Measurements from ENCODE around the gene TWIST1. TPM values are rescaled to one million over a fixed set of nuclear protein-coding genes. Genes with fewer than 3 reads are reported as not detected.

TWIST1 gene
- total and polyA plus RNA-seq, 2 of the 13 experiments (the other 11 are each of a cell fraction or from before 2014, with no cell fraction given), result not detected

DNA sequence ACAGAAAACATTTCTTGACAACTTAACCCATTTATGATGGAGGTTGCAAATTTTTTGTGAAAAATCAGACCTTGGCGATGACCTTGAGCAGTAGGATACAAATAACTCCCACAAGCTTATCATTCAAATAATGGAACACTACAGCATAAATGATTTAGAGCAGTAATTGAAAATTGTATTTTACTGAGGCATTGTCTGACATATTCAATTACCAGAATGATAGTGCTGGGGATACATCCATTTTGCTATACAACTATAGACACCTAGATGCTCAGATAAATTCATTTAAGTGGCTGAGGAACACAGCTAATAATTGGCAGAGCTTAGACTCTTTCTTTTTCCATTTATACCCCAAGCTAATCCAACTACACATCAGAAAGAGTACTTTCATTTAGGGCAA is 18.9 kb downstream of the TWIST1 start (continued):
- TF ChIP-seq PRDM4 (CRISPR knock-in tag; IDR thresholded peaks at IDR 0.05; ENCODE audit: borderline replicate concordance) (no peak), SRSF1 (optimal IDR thresholded peaks at IDR 0.05; ENCODE audit: low read depth, low read length) (no peak), DDIT3 (CRISPR knock-in tag; IDR thresholded peaks at IDR 0.05) (no peak), GZF1 (CRISPR knock-in tag; IDR thresholded peaks at IDR 0.05) (no peak), ZNF17 (CRISPR knock-in tag; IDR thresholded peaks at IDR 0.05) (no peak), MAZ (IDR thresholded peaks at IDR 0.05; ENCODE audit: borderline replicate concordance, low read depth, low read length) (no peak), MAZ (CRISPR knock-in tag; IDR thresholded peaks at IDR 0.05; ENCODE audit: low read depth) (no peak), DMTF1 (CRISPR knock-in tag; IDR thresholded peaks at IDR 0.05) (no peak), SOX13 (IDR thresholded peaks at IDR 0.05) (no peak), SOX13 (CRISPR knock-in tag; conservative IDR thresholded peaks at IDR 0.05 in 1 of 2, IDR thresholded peaks at IDR 0.05 in 1 of 2) (no peak)
- TF ChIP-seq, protein P1, sequence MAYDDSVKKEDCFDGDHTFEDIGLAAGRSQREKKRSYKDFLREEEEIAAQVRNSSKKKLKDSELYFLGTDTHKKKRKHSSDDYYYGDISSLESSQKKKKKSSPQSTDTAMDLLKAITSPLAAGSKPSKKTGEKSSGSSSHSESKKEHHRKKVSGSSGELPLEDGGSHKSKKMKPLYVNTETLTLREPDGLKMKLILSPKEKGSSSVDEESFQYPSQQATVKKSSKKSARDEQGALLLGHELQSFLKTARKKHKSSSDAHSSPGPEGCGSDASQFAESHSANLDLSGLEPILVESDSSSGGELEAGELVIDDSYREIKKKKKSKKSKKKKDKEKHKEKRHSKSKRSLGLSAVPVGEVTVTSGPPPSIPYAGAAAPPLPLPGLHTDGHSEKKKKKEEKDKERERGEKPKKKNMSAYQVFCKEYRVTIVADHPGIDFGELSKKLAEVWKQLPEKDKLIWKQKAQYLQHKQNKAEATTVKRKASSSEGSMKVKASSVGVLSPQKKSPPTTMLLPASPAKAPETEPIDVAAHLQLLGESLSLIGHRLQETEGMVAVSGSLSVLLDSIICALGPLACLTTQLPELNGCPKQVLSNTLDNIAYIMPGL (CRISPR knock-in tag; IDR thresholded peaks at IDR 0.05; ENCODE audit: borderline replicate concordance in 1 of 2, low read depth in 1 of 2), result no peak

All from HepG2 (cell line).